GM12892 (cell line): ENCODE measurements around the gene CTNND2.
"Not testable (repeated sequence)": the region's sequence is repeated elsewhere in the genome, so short reads cannot be mapped to it uniquely, and the experiment has no call there.

ENCODE experiments used
- DNase-seq: peaks from one replicate; pipeline ENCODE4 v3.0.0; 2011; ENCODE audit not compliant: insufficient read length
- FAIRE-seq: peaks from 2 replicates; lab custom pipeline; 2011; peaks lifted over from hg19 to GRCh38; lab: Jason Lieb, UNC
- POLR2A ChIP-seq: IDR thresholded peaks from 2 replicates; pipeline ENCODE4 v1.6.1; 2011; ENCODE audit warnings: low read depth, low read length, control low read depth
- POLR2AphosphoS5 ChIP-seq: IDR thresholded peaks from 2 replicates; pipeline ENCODE4 v1.6.1; 2011; ENCODE audit warnings: low read depth, low read length, control low read depth
- TAF1 ChIP-seq: IDR thresholded peaks from 2 replicates; pipeline ENCODE4 v1.6.1; 2011; ENCODE audit warnings: low read depth, mild to moderate bottlenecking, control low read depth, low read length, borderline replicate concordance

The CTNND2 gene

GRCh38 chr5:11854936-11855335 lies 49.3 kb downstream of the CTNND2 start:
- no peak for TF ChIP-seq POLR2A
- FAIRE-seq (no peak), DNase-seq (no peak)

GRCh38 chr5:11853796-11854195 lies 50.5 kb downstream of the CTNND2 start:
- FAIRE-seq: no peak
- TF ChIP-seq POLR2A (no peak), POLR2AphosphoS5 (no peak), TAF1 (no peak)
- no peak for DNase-seq

- TF ChIP-seq POLR2A (no peak), POLR2AphosphoS5 (no peak), TAF1 (no peak)
- DNase-seq: no peak
- no peak for FAIRE-seq
Measured at GRCh38 chr5:11853140-11853539, 51.1 kb downstream of the CTNND2 start.

GRCh38 chr5:11852717-11853087 lies 51.5 kb downstream of the CTNND2 start:
- TF ChIP-seq POLR2A (no peak), TAF1 (no peak), POLR2AphosphoS5 (no peak)
- FAIRE-seq (no peak), DNase-seq (no peak)

GRCh38 chr5:11851965-11852716 lies 52.1 kb downstream of the CTNND2 start:
- FAIRE-seq (no peak), DNase-seq (no peak)
- TF ChIP-seq TAF1 (no peak), POLR2AphosphoS5 (no peak), POLR2A (no peak)

- TF ChIP-seq TAF1 (no peak), POLR2A (no peak), POLR2AphosphoS5 (no peak)
- FAIRE-seq (no peak), DNase-seq (no peak)
Measured at GRCh38 chr5:11851416-11851815, 52.8 kb downstream of the CTNND2 start.

GRCh38 chr5:11828566-11828965 lies 75.7 kb downstream of the CTNND2 start:
- not testable (repeated sequence) for FAIRE-seq, DNase-seq

GRCh38 chr5:11822598-11822997 lies 81.6 kb downstream of the CTNND2 start:
- FAIRE-seq: no peak
- TF ChIP-seq POLR2AphosphoS5 (no peak), POLR2A (no peak), TAF1 (no peak)

GRCh38 chr5:11815916-11816315 lies 88.3 kb downstream of the CTNND2 start:
- FAIRE-seq (no peak), DNase-seq (no peak)
- TF ChIP-seq POLR2AphosphoS5: no peak
- no peak for TF ChIP-seq POLR2A
- no peak for TF ChIP-seq TAF1

More at GRCh38 chr5:11822598-11822997, 81.6 kb downstream of the CTNND2 start:
- no peak for DNase-seq

GRCh38 chr5:11815481-11815880 lies 88.8 kb downstream of the CTNND2 start:
- TF ChIP-seq POLR2AphosphoS5 (no peak), POLR2A (no peak), TAF1 (no peak)
- DNase-seq: no peak
- no peak for FAIRE-seq

GRCh38 chr5:11814373-11814772 lies 89.9 kb downstream of the CTNND2 start:
- DNase-seq: no peak
- TF ChIP-seq POLR2AphosphoS5 (no peak), TAF1 (no peak), POLR2A (no peak)
- FAIRE-seq: no peak

- TF ChIP-seq POLR2AphosphoS5: no peak
- no peak for TF ChIP-seq POLR2A
- no peak for TF ChIP-seq TAF1
- DNase-seq: no peak
- FAIRE-seq: no peak
Measured at GRCh38 chr5:11809407-11809806, 94.8 kb downstream of the CTNND2 start.

GRCh38 chr5:11803436-11803835 lies 100.8 kb downstream of the CTNND2 start:
- TF ChIP-seq POLR2AphosphoS5: no peak
- TF ChIP-seq TAF1: no peak
- no peak for TF ChIP-seq POLR2A
- DNase-seq: no peak
- no peak for FAIRE-seq
